ENCODE data around the gene YWHAE.

- TF ChIP-seq SUZ12 (IDR thresholded peaks at IDR 0.05) (no peak), ELF4 (IDR thresholded peaks at IDR 0.05) (no peak), NFRKB (IDR thresholded peaks at IDR 0.05) (no peak), FOXM1 (IDR thresholded peaks at IDR 0.05; ENCODE audit: borderline replicate concordance) (no peak), ARNT (IDR thresholded peaks at IDR 0.05) (no peak), CTBP1 (IDR thresholded peaks at IDR 0.05; ENCODE audit: borderline replicate concordance) (no peak), SP1 (IDR thresholded peaks at IDR 0.05) (no peak)
Observed at GRCh38 chr17:1315409-1315808, 84.6 kb downstream of the YWHAE start.

Measured in HEK293T (cell line).